ENCODE measurements around the gene CAMK2N1.

- no peak for TF ChIP-seq CTCF (IDR thresholded peaks at IDR 0.05)
- TF ChIP-seq POLR2A (IDR thresholded peaks at IDR 0.05) = no peak
These were observed 32.0 kb downstream of the CAMK2N1 start for GRCh38 chr1:20454004-20454403.
